CD4-positive, CD25-positive, alpha-beta regulatory T cell (primary cell): ENCODE results near the gene C5orf15. TPM values are rescaled to one million over a fixed set of nuclear protein-coding genes. Genes with fewer than 3 reads are reported as not detected.
"Not testable (repeated sequence)": the region's sequence is repeated elsewhere in the genome, so short reads cannot be mapped to it uniquely, and the experiment has no call there.

Source experiments
- ATAC-seq, 2 donors: fragments of 150-1000 bp; cut with Tn5 transposase; one replicate each; pipeline ENCODE4 v1.10.0; 2021; ENCODE audit warnings: low read depth in 2 of 2, moderate number of reproducible peaks in 2 of 2, moderate library complexity in 1 of 2
- DNase-seq, 3 donors: peaks; one replicate each; pipeline versions ENCODE4 v3.0.0 to v3.0.0-alpha.2; 2012 to 2022; ENCODE audit warnings: mixed read lengths in 1 of 3
- H3K27ac ChIP-seq: one replicate; pipeline ENCODE4 v1.7.0; 2013; ENCODE audit warnings: mild to moderate bottlenecking, low read length; ENCODE audit not compliant: insufficient read depth, poor library complexity, severe bottlenecking
- H3K27me3 ChIP-seq: one replicate; pipeline ENCODE4 v1.7.0; 2013; ENCODE audit warnings: low read length; ENCODE audit not compliant: control insufficient read depth, insufficient read depth
- H3K36me3 ChIP-seq: one replicate; pipeline ENCODE4 v1.7.0; 2013; ENCODE audit warnings: mild to moderate bottlenecking, low read length, moderate library complexity; ENCODE audit not compliant: control insufficient read depth, insufficient read depth
- H3K4me1 ChIP-seq: 2 replicates; pipeline ENCODE4 v1.7.0; 2013; ENCODE audit warnings: mild to moderate bottlenecking, low read length; ENCODE audit not compliant: insufficient read depth, control insufficient read depth, poor library complexity, severe bottlenecking
- H3K4me3 ChIP-seq: one replicate; pipeline ENCODE4 v1.7.0; 2013; ENCODE audit warnings: low read depth, mild to moderate bottlenecking, low read length, moderate library complexity
- H3K9me3 ChIP-seq, 2 experiments: 1 replicate in 1 of 2; 2 replicates in 1 of 2; pipeline ENCODE4 v1.7.0; 2013; ENCODE audit warnings: low read length in 2 of 2, mild to moderate bottlenecking in 1 of 2, moderate library complexity in 1 of 2; ENCODE audit not compliant: control insufficient read depth in 2 of 2
- H3K27ac Mint-ChIP-seq, 3 donors: one replicate each; pipeline ENCODE4 v1.8.0; 2020 to 2022; ENCODE audit warnings: mild to moderate bottlenecking in 3 of 3, mixed read lengths in 3 of 3, moderate library complexity in 2 of 3
- H3K27me3 Mint-ChIP-seq: one replicate; pipeline ENCODE4 v1.8.0; 2022; ENCODE audit warnings: mild to moderate bottlenecking, mixed read lengths
- H3K36me3 Mint-ChIP-seq: one replicate; pipeline ENCODE4 v1.8.0; 2020; ENCODE audit warnings: mixed read lengths
- H3K4me1 Mint-ChIP-seq, 4 donors: one replicate each; pipeline ENCODE4 v1.8.0; 2020 to 2022; ENCODE audit warnings: mixed read lengths in 4 of 4, mild to moderate bottlenecking in 1 of 4
- H3K4me3 Mint-ChIP-seq, 4 donors: one replicate each; pipeline ENCODE4 v1.8.0; 2020 to 2022; ENCODE audit warnings: mild to moderate bottlenecking in 4 of 4, mixed read lengths in 4 of 4, moderate library complexity in 3 of 4
- H3K9me3 Mint-ChIP-seq, 7 donors: one replicate each; pipeline ENCODE4 v1.8.0; 2020 to 2022; ENCODE audit warnings: mixed read lengths in 7 of 7, mild to moderate bottlenecking in 3 of 7, moderate library complexity in 2 of 7
- polyA plus RNA-seq, 4 donors: library from polyadenylated mRNA; unstranded; fragments of 300-500 nt; fragmentation: Illumina TruSeq; gene quantifications; one replicate each; pipeline ENCODE4 v1.2.3, GENCODE V29; 2021
- total RNA-seq: library from RNA; stranded (reverse); gene quantifications from one replicate; pipeline ENCODE4 v1.2.3, GENCODE V29; 2022

The C5orf15 gene
- total and polyA plus RNA-seq, 5 donors from 2014 or later: 12.9 to 34.8 (median 25.4) TPM

- no peaks in the 10 kb centered on the region for H3K9me3 Mint-ChIP-seq
- Histone ChIP-seq H3K27me3 (no peaks in the 10 kb centered on the region), H3K36me3 (peaks cover 34% of the 10 kb centered on the region), H3K4me3 (no peak overlapping the region), H3K27ac (no peak overlapping the region), H3K9me3 (no peaks in the 10 kb centered on the region), H3K4me1 (no peaks in the 10 kb centered on the region)
- H3K4me3 Mint-ChIP-seq: no peak overlapping the region
- no peaks in the 10 kb centered on the region for H3K27me3 Mint-ChIP-seq
- H3K4me1 Mint-ChIP-seq: peaks cover 0 to 7% (median 3%) of the 10 kb centered on the region in 4 donors
- peaks cover 17% of the 10 kb centered on the region for H3K36me3 Mint-ChIP-seq
- no peak for ATAC-seq
- DNase-seq: no peak
- no peak overlapping the region for H3K27ac Mint-ChIP-seq
Observed at GRCh38 chr5:133978943-133979342, 10.5 kb upstream of the C5orf15 start.

DNA sequence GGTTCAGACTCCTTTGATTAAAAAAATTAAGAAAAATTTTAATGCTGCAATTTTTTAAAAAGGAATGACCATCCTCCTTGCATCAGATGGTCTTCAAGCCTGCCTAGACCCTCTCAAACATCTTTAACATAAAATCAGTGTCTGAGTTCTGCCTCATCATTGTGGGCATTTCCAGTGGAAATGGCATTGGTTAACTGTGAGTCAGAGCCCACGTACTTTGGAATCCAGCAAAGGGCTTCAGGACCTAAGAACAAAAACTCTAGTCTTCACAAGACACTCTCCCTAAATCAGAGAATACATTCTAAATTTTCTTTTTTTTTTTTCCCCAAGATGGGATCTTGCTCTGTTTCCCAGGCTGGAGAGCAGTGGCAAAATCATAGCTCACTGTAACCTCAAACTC, 9.4 kb upstream of the C5orf15 start:
- H3K9me3 ChIP-seq: no peaks in the 10 kb centered on the region
- Mint-ChIP-seq H3K4me1 (peaks cover 0 to 7% (median 3%) of the 10 kb centered on the region in 4 donors), H3K9me3 (no peaks in the 10 kb centered on the region), H3K4me3 (no peak overlapping the region), H3K36me3 (peaks cover 16% of the 10 kb centered on the region), H3K27me3 (no peaks in the 10 kb centered on the region), H3K27ac (peak overlapping the region in 1 of 3 donors; percentile 17)
- H3K4me1 ChIP-seq: no peaks in the 10 kb centered on the region
- no peak overlapping the region for H3K4me3 ChIP-seq
- H3K27me3 ChIP-seq: no peaks in the 10 kb centered on the region
- no peak for DNase-seq
- no peak for ATAC-seq
- no peak overlapping the region for H3K27ac ChIP-seq
- peaks cover 39% of the 10 kb centered on the region for H3K36me3 ChIP-seq

- Mint-ChIP-seq H3K27ac (peak overlapping the region in 1 of 3 donors; percentile 17), H3K27me3 (no peaks in the 10 kb centered on the region), H3K4me3 (no peak overlapping the region), H3K4me1 (peaks cover 0 to 7% (median 3%) of the 10 kb centered on the region in 4 donors), H3K36me3 (peaks cover 22% of the 10 kb centered on the region), H3K9me3 (no peaks in the 10 kb centered on the region)
- H3K27ac ChIP-seq: no peak overlapping the region
- DNase-seq (no peak), ATAC-seq (no peak)
- H3K9me3 ChIP-seq: no peaks in the 10 kb centered on the region
- no peak overlapping the region for H3K4me3 ChIP-seq
- H3K36me3 ChIP-seq: peaks cover 41% of the 10 kb centered on the region
- H3K27me3 ChIP-seq: no peaks in the 10 kb centered on the region
- no peaks in the 10 kb centered on the region for H3K4me1 ChIP-seq
Observed at GRCh38 chr5:133977161-133977787, 8.8 kb upstream of the C5orf15 start.

GRCh38 chr5:133975546-133975945, 7.1 kb upstream of the C5orf15 start:
- H3K9me3 ChIP-seq, DNase-seq, H3K27me3 Mint-ChIP-seq, H3K27me3 ChIP-seq, H3K9me3 Mint-ChIP-seq, H3K27ac Mint-ChIP-seq, ATAC-seq, H3K4me3 ChIP-seq, H3K27ac ChIP-seq, H3K4me1 Mint-ChIP-seq, H3K4me3 Mint-ChIP-seq, H3K4me1 ChIP-seq: not testable (repeated sequence)
- H3K36me3 Mint-ChIP-seq: peaks cover 18% of the 10 kb centered on the region
- H3K36me3 ChIP-seq: peaks cover 35% of the 10 kb centered on the region

DNA sequence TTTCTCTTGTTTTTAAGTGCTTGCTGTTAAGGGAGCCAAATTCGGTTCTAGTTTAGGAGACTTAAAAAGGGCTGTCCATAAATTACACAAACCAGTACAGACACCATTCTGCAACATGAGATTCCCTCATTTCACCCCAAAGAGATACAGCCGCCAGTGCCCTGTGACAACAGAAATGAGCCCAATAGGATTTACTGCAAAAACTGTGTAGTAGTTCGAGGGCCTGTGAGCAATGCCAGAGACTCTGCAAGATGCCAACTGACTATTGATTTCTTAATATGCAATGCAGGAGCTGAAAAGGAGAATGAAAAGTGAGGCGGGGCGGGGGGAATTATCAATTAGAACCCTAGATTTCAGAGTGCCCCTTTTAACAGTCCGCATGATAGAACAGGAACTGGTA, 5.7 kb upstream of the C5orf15 start:
- peaks cover 5 to 10% (median 8%) of the 10 kb centered on the region in 4 donors for H3K4me1 Mint-ChIP-seq
- DNase-seq (no peak), ATAC-seq (no peak)
- H3K9me3 Mint-ChIP-seq: no peaks in the 10 kb centered on the region
- H3K4me3 Mint-ChIP-seq: no peak overlapping the region
- Histone ChIP-seq H3K27me3 (no peaks in the 10 kb centered on the region), H3K36me3 (peaks cover 35% of the 10 kb centered on the region), H3K27ac (no peak overlapping the region), H3K9me3 (no peaks in the 10 kb centered on the region), H3K4me3 (no peak overlapping the region), H3K4me1 (peaks cover 4% of the 10 kb centered on the region)
- H3K27me3 Mint-ChIP-seq: no peaks in the 10 kb centered on the region
- H3K27ac Mint-ChIP-seq: peak overlapping the region in 1 of 3 donors; percentile 77
- H3K36me3 Mint-ChIP-seq: peaks cover 15% of the 10 kb centered on the region

DNA sequence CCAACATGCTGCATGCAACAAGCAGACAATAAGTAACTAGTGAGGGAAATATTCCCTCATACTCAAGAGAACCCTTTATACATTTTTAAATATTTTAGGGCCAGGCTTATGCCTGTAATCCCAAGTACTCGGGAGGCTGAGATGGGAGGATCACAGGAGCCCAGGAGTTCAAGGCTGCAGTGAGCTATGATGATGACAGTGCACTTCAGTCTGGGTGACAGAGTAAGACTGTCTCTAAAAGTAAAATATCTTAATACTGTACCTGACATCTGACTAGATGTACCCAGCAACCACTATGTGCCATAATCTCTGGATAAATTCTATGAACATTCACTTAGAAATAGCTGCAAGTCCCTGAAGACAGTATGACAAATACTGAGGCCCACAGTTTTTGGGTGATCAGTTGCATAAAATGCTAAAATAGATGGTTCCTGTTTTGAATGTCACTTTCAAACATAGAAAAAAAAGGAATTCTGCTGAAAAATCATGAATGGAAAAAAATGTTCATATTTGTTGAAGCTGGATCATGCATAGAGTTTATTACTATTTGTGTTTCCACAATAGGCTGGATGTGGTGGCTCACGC, 2.0 kb upstream of the C5orf15 start:
- H3K27me3 ChIP-seq: no peaks in the 10 kb centered on the region
- ATAC-seq: no peak
- no peaks in the 10 kb centered on the region for H3K27me3 Mint-ChIP-seq
- no peaks in the 10 kb centered on the region for H3K9me3 ChIP-seq
- H3K27ac ChIP-seq: peak overlapping the region; percentile 85
- peak overlapping the region; percentile 89 to 99 (median 99) for H3K27ac Mint-ChIP-seq
- peaks cover 20% of the 10 kb centered on the region for H3K4me1 ChIP-seq
- peaks cover 9% of the 10 kb centered on the region for H3K36me3 Mint-ChIP-seq
- peak overlapping the region; percentile 91 to 99 (median 97) for H3K4me3 Mint-ChIP-seq
- no peak for DNase-seq
- no peaks in the 10 kb centered on the region for H3K9me3 Mint-ChIP-seq
- no peak overlapping the region for H3K4me3 ChIP-seq
- H3K4me1 Mint-ChIP-seq: peaks cover 5 to 40% (median 25%) of the 10 kb centered on the region in 4 donors
- peaks cover 23% of the 10 kb centered on the region for H3K36me3 ChIP-seq

GRCh38 chr5:133969654-133970324, 1.4 kb upstream of the C5orf15 start:
- Mint-ChIP-seq H3K9me3 (no peaks in the 10 kb centered on the region), H3K27me3 (no peaks in the 10 kb centered on the region), H3K27ac (peak overlapping the region; percentile 60 to 99 (median 99)), H3K36me3 (peaks cover 9% of the 10 kb centered on the region), H3K4me1 (peaks cover 10 to 46% (median 30%) of the 10 kb centered on the region in 4 donors), H3K4me3 (peak overlapping the region; percentile 91 to 99 (median 97))
- H3K4me1 ChIP-seq: peaks cover 20% of the 10 kb centered on the region
- H3K4me3 ChIP-seq: peak overlapping the region; percentile 35
- peak overlapping the region; percentile 85 for H3K27ac ChIP-seq
- ATAC-seq: no peak
- H3K36me3 ChIP-seq: peaks cover 21% of the 10 kb centered on the region
- H3K27me3 ChIP-seq: no peaks in the 10 kb centered on the region
- no peaks in the 10 kb centered on the region for H3K9me3 ChIP-seq
- no peak for DNase-seq
